ENCODE data around the gene CYP2J2.

CYP2J2 gene

DNA sequence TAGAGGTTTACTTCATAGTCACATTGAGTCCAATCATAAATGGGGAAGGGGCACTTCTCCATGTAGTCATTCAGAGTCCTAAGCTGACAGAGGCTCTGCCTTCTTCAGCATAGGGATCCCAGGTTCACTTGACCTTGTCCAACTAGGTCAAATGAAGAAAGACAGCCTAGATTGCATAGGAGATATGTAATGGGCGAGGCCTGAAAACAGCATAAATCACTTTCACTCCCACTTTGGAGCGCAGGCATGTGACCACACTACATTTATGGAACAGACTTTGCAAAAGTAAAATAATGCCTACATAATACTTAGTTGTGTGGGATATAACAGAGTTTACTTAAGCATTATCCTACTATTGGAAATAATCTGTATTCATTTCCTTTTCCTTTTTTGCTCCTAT is 60.1 kb downstream of the CYP2J2 start (continued):
- TF ChIP-seq ZNF416 (tag by site-specific recombination; IDR thresholded peaks at IDR 0.05), result no peak
- TF ChIP-seq ZNF514 (tag by site-specific recombination; IDR thresholded peaks at IDR 0.05), result no peak
- TF ChIP-seq, protein P1, sequence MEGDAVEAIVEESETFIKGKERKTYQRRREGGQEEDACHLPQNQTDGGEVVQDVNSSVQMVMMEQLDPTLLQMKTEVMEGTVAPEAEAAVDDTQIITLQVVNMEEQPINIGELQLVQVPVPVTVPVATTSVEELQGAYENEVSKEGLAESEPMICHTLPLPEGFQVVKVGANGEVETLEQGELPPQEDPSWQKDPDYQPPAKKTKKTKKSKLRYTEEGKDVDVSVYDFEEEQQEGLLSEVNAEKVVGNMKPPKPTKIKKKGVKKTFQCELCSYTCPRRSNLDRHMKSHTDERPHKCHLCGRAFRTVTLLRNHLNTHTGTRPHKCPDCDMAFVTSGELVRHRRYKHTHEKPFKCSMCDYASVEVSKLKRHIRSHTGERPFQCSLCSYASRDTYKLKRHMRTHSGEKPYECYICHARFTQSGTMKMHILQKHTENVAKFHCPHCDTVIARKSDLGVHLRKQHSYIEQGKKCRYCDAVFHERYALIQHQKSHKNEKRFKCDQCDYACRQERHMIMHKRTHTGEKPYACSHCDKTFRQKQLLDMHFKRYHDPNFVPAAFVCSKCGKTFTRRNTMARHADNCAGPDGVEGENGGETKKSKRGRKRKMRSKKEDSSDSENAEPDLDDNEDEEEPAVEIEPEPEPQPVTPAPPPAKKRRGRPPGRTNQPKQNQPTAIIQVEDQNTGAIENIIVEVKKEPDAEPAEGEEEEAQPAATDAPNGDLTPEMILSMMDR (tag by site-specific recombination; IDR thresholded peaks at IDR 0.05), result no peak
- no peak for TF ChIP-seq ZNF600 (tag by site-specific recombination; IDR thresholded peaks at IDR 0.05)
- TF ChIP-seq ZBTB7A (tag by site-specific recombination; IDR thresholded peaks at IDR 0.05; ENCODE audit: low read depth), result no peak
- TF ChIP-seq, protein P2, sequence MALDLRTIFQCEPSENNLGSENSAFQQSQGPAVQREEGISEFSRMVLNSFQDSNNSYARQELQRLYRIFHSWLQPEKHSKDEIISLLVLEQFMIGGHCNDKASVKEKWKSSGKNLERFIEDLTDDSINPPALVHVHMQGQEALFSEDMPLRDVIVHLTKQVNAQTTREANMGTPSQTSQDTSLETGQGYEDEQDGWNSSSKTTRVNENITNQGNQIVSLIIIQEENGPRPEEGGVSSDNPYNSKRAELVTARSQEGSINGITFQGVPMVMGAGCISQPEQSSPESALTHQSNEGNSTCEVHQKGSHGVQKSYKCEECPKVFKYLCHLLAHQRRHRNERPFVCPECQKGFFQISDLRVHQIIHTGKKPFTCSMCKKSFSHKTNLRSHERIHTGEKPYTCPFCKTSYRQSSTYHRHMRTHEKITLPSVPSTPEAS (tag by site-specific recombination; IDR thresholded peaks at IDR 0.05), result no peak
- no peak for TF ChIP-seq IKZF3 (tag by site-specific recombination; IDR thresholded peaks at IDR 0.05)
- TF ChIP-seq ZNF529 (tag by site-specific recombination; IDR thresholded peaks at IDR 0.05; ENCODE audit: insufficient replicate concordance), result no peak
- no peak for TF ChIP-seq MZF1 (tag by site-specific recombination; IDR thresholded peaks at IDR 0.05; ENCODE audit: borderline replicate concordance)
- TF ChIP-seq MEIS1 (CRISPR knock-in tag; IDR thresholded peaks at IDR 0.05; ENCODE audit: borderline replicate concordance), result no peak
- TF ChIP-seq ZNF175 (tag by site-specific recombination; IDR thresholded peaks at IDR 0.05), result no peak
- no peak for TF ChIP-seq ZNF350 (tag by site-specific recombination; IDR thresholded peaks at IDR 0.05)
- no peak for TF ChIP-seq ZNF16 (tag by site-specific recombination; IDR thresholded peaks at IDR 0.05; ENCODE audit: low read depth)

DNA sequence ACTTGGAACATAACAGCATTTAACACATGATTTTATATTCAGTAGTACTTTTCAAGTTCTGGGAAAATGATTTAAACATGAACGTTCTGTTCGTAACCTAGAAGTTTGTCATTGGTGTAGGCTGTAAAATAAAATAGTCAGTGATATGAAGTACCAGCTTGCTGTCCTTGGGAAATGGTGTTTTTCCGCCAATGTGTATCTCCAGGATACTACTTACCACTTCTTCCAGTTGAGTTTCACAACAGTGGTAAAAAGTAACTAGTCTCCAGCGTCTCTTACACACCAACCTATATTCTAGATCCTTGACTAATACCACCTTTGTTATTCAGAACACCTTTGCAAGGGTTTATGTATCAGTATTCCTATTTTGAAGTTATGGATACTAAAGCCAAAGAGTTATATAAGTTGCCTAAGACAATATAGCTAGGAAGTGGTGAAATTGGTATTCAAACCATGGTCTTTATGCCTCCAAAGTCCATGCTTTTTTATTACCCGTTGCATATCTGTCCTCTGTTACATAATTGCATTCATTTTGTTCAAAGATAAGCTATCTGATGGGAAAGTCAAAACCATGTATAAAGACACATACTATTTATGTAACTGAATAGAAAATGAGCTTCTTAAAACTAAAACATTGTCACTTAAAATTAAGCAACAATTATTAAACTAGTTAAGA is 68.8 kb downstream of the CYP2J2 start:
- Histone ChIP-seq H3K36me3 (ENCODE audit: control insufficient read depth in 2 of 2, insufficient read depth in 1 of 2, low read length in 2 of 2) (peaks cover 5 to 22% of the 10 kb centered on the region in 2 experiments), H3K27ac (ENCODE audit: extremely low read depth, low read depth, low read length) (no peak overlapping the region), H3K4me3 (ENCODE audit: low read depth, low read length) (no peak overlapping the region), H3K9me3 (ENCODE audit: control insufficient read depth, insufficient read depth, low read depth, low read length) (no peaks in the 10 kb centered on the region), H3K4me1 (ENCODE audit: control insufficient read depth, insufficient read depth, low read length) (no peaks in the 10 kb centered on the region)
- ChIA-PET CTCF (interaction anchor here (0.6 to 3.4 kb wide), 5 partner anchors 21 to 907 kb away, joined by 3 to 12 read pairs (median 4); no protein-coding TSS in a partner anchor), POLR2A (no interaction called here)
- TF ChIP-seq GLI2 (tag by site-specific recombination; IDR thresholded peaks at IDR 0.05; ENCODE audit: borderline replicate concordance, low read depth) (no peak), ZFHX2 (tag by site-specific recombination; conservative IDR thresholded peaks at IDR 0.05) (no peak), ZXDB (tag by site-specific recombination; IDR thresholded peaks at IDR 0.05) (no peak), ZFP3 (tag by site-specific recombination; IDR thresholded peaks at IDR 0.05; ENCODE audit: low read depth) (no peak), ZNF48 (tag by site-specific recombination; IDR thresholded peaks at IDR 0.05) (no peak), ZNF830 (tag by site-specific recombination; IDR thresholded peaks at IDR 0.05; ENCODE audit: low read depth) (no peak), ZNF24 (tag by site-specific recombination; IDR thresholded peaks at IDR 0.05) (no peak), BCL11A (tag by site-specific recombination; IDR thresholded peaks at IDR 0.05; ENCODE audit: low read depth) (no peak), ZNF341 (tag by site-specific recombination; IDR thresholded peaks at IDR 0.05; ENCODE audit: low read depth) (no peak), KLF10 (tag by site-specific recombination; IDR thresholded peaks at IDR 0.05) (no peak), ZBTB17 (tag by site-specific recombination; IDR thresholded peaks at IDR 0.05) (no peak)
- TF ChIP-seq, protein P3, sequence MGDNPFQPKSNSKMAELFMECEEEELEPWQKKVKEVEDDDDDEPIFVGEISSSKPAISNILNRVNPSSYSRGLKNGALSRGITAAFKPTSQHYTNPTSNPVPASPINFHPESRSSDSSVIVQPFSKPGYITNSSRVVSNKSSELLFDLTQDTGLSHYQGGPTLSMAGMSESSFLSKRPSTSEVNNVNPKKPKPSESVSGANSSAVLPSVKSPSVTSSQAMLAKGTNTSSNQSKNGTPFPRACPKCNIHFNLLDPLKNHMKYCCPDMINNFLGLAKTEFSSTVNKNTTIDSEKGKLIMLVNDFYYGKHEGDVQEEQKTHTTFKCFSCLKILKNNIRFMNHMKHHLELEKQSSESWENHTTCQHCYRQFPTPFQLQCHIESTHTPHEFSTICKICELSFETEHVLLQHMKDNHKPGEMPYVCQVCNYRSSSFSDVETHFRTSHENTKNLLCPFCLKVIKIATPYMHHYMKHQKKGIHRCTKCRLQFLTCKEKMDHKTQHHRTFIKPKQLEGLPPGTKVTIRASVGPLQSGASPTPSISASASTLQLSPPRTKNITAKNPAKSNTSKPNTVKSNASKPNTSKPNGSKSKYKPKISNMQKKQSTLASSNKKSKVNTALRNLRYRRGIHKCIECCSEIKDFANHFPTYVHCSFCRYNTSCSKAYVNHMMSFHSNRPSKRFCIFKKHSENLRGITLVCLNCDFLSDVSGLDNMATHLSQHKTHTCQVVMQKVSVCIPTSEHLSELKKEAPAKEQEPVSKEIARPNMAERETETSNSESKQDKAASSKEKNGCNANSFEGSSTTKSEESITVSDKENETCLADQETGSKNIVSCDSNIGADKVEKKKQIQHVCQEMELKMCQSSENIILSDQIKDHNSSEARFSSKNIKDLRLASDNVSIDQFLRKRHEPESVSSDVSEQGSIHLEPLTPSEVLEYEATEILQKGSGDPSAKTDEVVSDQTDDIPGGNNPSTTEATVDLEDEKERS (tag by site-specific recombination; IDR thresholded peaks at IDR 0.05), result no peak
- TF ChIP-seq, protein P4, sequence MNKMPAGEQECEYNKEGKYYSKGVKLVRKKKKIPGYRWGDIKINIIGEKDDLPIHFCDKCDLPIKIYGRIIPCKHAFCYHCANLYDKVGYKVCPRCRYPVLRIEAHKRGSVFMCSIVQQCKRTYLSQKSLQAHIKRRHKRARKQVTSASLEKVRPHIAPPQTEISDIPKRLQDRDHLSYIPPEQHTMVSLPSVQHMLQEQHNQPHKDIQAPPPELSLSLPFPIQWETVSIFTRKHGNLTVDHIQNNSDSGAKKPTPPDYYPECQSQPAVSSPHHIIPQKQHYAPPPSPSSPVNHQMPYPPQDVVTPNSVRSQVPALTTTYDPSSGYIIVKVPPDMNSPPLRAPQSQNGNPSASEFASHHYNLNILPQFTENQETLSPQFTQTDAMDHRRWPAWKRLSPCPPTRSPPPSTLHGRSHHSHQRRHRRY (tag by site-specific recombination; IDR thresholded peaks at IDR 0.05), result no peak
- TF ChIP-seq, protein P5, sequence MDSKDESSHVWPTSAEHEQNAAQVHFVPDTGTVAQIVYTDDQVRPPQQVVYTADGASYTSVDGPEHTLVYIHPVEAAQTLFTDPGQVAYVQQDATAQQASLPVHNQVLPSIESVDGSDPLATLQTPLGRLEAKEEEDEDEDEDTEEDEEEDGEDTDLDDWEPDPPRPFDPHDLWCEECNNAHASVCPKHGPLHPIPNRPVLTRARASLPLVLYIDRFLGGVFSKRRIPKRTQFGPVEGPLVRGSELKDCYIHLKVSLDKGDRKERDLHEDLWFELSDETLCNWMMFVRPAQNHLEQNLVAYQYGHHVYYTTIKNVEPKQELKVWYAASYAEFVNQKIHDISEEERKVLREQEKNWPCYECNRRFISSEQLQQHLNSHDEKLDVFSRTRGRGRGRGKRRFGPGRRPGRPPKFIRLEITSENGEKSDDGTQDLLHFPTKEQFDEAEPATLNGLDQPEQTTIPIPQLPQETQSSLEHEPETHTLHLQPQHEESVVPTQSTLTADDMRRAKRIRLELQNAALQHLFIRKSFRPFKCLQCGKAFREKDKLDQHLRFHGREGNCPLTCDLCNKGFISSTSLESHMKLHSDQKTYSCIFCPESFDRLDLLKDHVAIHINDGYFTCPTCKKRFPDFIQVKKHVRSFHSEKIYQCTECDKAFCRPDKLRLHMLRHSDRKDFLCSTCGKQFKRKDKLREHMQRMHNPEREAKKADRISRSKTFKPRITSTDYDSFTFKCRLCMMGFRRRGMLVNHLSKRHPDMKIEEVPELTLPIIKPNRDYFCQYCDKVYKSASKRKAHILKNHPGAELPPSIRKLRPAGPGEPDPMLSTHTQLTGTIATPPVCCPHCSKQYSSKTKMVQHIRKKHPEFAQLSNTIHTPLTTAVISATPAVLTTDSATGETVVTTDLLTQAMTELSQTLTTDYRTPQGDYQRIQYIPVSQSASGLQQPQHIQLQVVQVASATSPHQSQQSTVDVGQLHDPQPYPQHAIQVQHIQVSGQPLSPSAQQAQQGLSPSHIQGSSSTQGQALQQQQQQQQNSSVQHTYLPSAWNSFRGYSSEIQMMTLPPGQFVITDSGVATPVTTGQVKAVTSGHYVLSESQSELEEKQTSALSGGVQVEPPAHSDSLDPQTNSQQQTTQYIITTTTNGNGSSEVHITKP (tag by site-specific recombination; IDR thresholded peaks at IDR 0.05), result no peak

Measured in HEK293 (cell line).